Transverse colon (tissue), 4 donors: ENCODE data around the gene KIF5A.

Source experiments
- CTCF ChIP-seq, 5 experiments: fragments of 200-600 bp in 3 of 5; fragments of 450-650 bp in 2 of 5; sonication (generic) in 3 of 5; IDR thresholded peaks; 1 replicate in 2 of 5; 2 replicates in 3 of 5; pipeline ENCODE4 v1.5.1; 2016 to 2017; ENCODE audit warnings: antibody characterized with exemption in 5 of 5, inconsistent platforms in 3 of 5, mild to moderate bottlenecking in 2 of 5, moderate library complexity in 1 of 5
- POLR2AphosphoS5 ChIP-seq, 3 donors: sonication (generic); formaldehyde crosslinking; IDR thresholded peaks; one replicate each; pipeline ENCODE4 v1.6.1; 2016; ENCODE audit warnings: antibody characterized with exemption in 3 of 3

- TF ChIP-seq POLR2AphosphoS5 (IDR thresholded peaks at IDR 0.05) (no peak), CTCF (IDR thresholded peaks at IDR 0.05) (no peak)
These were observed 74.1 kb downstream of the KIF5A start for GRCh38 chr12:57623811-57624390.
